Germinal center (tissue), 1 donor: Measurements from ENCODE around the gene DCUN1D5.
"Not testable (repeated sequence)": the region's sequence is repeated elsewhere in the genome, so short reads cannot be mapped to it uniquely, and the experiment has no call there.

Experiments used
- DNase-seq: peaks from one replicate; pipeline ENCODE4 v3.0.0; 2012; ENCODE audit warnings: mixed read lengths, low spot score

Gene DCUN1D5

GRCh38 chr11:103055221-103055890 is 36.6 kb downstream of the DCUN1D5 start:
- peak; percentile 5 for DNase-seq

- DNase-seq, result no peak
Measured at GRCh38 chr11:103053997-103054396, 38.0 kb downstream of the DCUN1D5 start.

DNA sequence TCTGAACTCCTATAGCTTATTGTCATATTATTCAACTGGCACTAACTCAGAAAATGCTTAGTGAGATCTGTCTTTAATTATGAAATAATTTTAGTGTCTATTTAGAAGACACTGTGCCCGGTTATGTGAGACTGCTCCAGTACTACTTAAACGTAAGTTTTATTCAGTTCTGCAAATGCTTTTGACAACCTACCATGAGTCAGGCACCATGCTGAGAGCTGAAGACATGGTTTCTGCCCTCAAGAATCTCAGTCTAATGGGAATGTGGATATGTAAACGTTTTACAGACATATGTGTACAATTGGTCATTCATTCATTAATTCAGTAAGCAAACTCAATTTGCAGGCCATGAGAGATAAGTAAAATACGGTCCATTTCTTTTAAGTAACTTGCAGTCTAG is 40.0 kb downstream of the DCUN1D5 start:
- no peak for DNase-seq

DNA sequence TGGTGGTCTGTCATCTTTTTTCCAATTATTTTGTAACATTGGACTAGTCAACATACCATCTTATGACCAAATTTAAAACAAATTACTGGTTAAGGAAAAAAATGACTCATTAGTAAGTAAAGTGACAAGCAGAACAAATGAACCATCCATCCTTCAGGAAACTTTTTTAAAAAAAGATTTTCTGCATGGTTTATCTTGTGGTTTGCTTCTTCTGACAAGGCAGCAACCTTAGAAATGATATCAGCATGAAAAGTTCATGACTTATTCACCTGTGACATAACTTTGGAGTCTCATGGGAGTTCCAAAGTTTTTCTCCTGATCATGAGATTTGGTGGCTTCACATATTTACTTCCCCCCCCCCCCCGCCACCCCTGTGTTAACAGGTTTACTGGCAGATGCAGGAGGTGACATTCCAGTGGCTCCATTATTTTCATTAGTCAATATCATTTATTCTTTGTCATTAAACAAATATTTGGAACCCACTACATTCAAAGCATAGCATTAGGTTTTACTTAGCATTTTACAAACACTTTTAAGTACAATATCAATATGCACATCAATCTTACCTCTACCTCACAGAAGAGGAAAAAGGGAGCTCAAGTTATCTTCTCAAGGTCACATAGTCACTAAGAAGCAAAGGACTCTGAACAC is 40.7 kb downstream of the DCUN1D5 start:
- DNase-seq, result no peak

DNA sequence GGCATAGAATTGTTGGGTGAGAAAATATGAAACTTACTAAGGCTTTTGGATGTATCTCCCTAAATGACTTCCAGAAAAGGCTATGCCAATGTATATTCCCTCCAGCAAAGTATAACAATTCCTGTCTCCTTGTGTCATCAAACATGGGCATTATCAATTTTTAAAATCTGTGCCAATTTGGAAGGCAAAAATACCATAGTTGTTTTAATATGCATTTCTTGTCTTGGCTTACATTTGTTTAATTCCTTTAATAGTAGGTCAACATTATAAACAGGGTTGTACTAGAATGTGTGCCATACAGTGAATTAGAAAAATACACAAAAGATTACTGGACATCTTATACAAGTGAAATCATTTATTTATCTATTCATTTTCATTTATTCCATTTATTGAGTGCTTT is 41.6 kb downstream of the DCUN1D5 start:
- no peak for DNase-seq

GRCh38 chr11:103047837-103048236 is 44.1 kb downstream of the DCUN1D5 start:
- DNase-seq, result no peak

DNA sequence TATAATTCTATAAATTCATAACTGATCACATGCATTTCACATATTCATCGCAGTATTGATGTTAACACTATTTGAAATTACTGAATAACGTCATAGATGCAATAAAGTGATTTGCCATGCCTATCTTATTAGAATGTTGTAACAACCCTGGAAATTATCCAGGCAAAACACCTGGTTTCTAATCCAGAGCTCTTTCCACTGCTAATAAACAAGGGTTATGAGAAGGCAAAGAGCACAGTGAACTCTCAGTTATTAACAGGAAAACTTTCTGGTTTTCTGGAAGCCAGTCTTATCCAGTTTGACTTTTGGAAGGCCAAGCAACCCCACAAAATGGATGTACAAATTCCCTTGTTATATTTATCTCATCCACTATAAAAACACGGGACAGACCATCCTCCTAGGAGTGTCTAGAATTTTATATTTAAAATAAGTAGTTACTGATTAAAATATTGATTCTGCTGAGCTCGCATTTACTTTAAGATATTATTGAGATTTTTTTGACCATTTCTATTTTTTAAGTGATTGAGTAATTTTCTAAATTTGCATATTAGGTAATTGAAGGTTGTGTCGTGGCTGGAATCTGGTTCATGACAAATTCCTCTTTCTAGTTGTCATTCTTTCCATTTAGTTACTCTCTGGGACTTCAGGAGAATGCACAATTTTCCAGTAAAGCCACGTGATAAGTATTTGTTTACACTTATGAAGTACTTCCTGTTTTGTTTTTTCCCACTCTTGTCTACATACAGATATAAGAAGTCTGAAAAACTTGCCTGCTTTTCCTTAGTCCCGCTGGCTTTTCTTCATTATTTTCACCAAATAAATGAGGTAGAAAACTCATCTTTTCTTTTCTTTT is 47.9 kb downstream of the DCUN1D5 start:
- DNase-seq, result no peak

GRCh38 chr11:103042161-103042560 is 49.8 kb downstream of the DCUN1D5 start:
- DNase-seq, result no peak

DNA sequence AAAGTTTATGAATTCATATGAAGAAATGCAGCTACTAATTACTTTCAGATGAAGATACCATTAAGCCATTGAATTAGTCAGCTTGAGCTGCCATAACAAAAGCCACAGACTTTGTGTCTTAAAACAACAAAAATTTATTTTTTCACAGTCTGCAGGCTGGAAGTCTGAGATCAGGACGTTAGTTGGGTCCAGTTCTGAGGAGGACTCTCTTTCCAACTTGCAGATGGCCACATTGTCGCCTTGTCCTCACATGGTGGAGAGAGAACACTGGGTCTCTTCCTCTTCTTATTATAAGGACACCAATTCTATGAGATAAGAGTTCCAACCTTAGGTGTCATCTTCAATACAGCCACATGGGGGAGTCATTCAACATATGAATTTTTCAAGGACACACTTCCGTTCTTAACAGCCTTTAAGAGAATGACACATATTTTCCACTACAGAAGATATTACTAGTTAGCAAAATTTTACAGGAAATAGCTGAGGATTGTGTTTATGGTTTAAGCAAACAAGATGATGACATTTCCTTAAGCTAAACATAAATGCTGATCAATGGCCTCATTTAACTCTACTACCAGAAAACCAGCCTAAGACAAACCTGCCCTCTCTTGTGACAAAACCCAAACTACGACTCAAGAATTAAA is 56.0 kb downstream of the DCUN1D5 start:
- peak; percentile 55 for DNase-seq

GRCh38 chr11:103035216-103035615 is 56.7 kb downstream of the DCUN1D5 start:
- DNase-seq, result no peak

- DNase-seq, result no peak
Measured at GRCh38 chr11:103031834-103032233, 60.1 kb downstream of the DCUN1D5 start.

DNA sequence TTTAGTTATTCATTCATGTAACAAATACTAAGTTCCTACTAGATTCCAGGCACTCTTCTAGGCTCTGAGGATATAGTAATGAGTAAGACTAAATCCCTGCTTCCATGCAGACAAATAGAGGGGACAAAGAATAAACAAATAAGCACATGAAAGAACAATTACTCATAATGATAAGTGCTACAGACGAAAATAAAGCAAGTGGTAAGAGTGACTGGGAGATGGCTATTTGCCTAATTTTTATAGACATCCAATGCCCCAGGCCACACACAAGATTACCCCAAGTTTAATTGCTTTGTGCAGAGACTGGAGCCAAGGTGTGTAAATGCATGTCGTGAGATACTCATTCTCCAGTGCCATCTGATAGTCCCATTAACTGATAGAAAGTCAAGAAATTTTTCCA is 62.6 kb downstream of the DCUN1D5 start:
- DNase-seq, result no peak

DNA sequence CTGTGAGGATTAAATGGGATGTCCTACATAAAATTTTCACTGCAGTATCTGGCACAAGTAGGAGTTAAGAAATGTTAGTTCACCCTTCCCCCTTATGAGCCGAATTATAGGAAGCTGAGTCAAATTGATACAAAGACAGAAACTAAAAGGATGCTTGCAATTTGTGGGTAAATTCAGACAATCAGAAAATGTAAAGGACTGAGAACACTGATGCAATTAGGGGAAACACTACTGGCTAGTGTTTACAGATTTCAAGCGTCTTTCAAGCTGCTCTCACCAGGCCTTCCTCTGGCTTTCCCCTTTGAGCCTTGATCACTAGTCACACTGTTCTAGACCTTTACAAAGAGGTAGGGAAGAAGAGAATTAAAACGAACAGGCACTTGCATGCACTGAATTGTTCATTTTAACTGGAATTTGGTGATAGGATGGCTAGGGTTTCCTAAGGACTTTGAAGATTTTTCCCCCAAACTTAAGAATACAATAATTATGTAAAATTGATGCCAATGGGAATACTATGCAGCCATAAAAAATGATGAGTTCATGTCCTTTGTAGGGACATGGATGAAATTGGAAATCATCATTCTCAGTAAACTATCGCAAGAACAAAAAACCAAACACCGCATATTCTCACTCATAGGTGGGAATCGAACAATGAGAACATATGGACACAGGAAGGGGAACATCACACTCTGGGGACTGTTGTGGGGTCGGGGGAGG is 63.5 kb downstream of the DCUN1D5 start:
- not testable (repeated sequence) for DNase-seq

GRCh38 chr11:103024086-103024485 is 67.9 kb downstream of the DCUN1D5 start:
- no peak for DNase-seq

DNA sequence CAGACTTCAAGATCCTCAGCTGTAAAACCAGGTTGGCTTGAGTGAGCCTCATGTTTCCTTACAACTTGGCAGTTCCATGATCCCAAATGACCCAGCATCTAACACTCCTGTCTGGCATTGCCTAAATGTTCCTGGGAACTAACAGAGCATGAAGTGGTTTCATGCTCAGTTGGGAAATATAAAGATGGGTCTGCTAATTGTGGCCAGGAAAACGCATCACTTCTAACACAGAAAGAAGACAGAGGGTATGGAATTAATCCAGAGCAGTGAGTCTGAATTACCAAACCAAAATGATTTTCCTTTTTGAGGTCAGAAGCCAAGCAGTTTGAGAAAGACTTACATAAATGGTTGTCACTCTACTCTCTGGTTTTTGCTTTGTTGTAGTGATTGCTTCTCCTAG is 75.9 kb downstream of the DCUN1D5 start:
- DNase-seq, result no peak

DNA sequence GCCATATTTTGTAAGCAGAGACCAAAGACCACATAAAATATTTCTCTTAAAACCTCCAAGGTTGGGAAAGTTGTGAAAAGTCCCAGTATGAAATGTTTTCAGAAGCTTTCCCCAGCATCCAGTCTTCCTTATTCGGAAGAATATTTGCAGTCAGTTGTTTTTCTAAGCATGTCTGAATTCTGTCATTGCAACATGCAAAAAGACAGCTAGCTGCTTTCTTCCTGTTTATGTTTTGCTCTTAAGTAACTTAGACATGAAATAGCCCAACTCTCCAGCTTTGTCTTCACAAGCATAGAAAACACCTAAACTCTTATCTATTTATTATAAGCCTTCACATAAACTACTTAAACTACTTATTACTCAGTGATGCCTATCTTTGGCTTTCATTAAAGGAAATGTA is 78.5 kb downstream of the DCUN1D5 start:
- DNase-seq, result no peak
